Right forelimb (tissue), 1 donor: ENCODE results near the gene MXD3.
"Not testable (repeated sequence)": the region's sequence is repeated elsewhere in the genome, so short reads cannot be mapped to it uniquely, and the experiment has no call there.

Experiments
- DNase-seq: peaks from one replicate; pipeline ENCODE4 v3.0.0-alpha.2; 2018

Gene MXD3

GRCh38 chr5:177311723-177312648 is at the start of gene MXD3:
MXD3 (minus strand) TSS chr5:177311898; CDS start chr5:177311830, 68 bp downstream.
- DNase-seq, result peak; percentile 96

GRCh38 chr5:177360740-177361139 is 49.0 kb upstream of the MXD3 start:
- not testable (repeated sequence) for DNase-seq

GRCh38 chr5:177359860-177360259 is 48.2 kb upstream of the MXD3 start:
- DNase-seq, result no peak

GRCh38 chr5:177359451-177359851 is 47.8 kb upstream of the MXD3 start:
- DNase-seq, result no peak

- no peak for DNase-seq
Observed at GRCh38 chr5:177358370-177358819, 46.7 kb upstream of the MXD3 start.

- DNase-seq, result no peak
Observed at GRCh38 chr5:177357459-177358351, 46.0 kb upstream of the MXD3 start, which contains the start of gene RGS14. RGS14 (plus strand) TSS chr5:177357924; CDS start chr5:177358025, 101 bp downstream.

GRCh38 chr5:177357146-177357458 is 45.4 kb upstream of the MXD3 start:
- DNase-seq, result no peak

GRCh38 chr5:177356746-177357145 is 45.0 kb upstream of the MXD3 start:
- no peak for DNase-seq

GRCh38 chr5:177355868-177356168 is 44.1 kb upstream of the MXD3 start:
- no peak for DNase-seq

GRCh38 chr5:177355162-177355867 is 43.6 kb upstream of the MXD3 start:
- no peak for DNase-seq

- DNase-seq, result no peak
Observed at GRCh38 chr5:177354711-177355110, 43.0 kb upstream of the MXD3 start.

- DNase-seq, result no peak
Observed at GRCh38 chr5:177354256-177354655, 42.6 kb upstream of the MXD3 start.

- no peak for DNase-seq
Observed at GRCh38 chr5:177353093-177353492, 41.4 kb upstream of the MXD3 start.

- DNase-seq, result peak; percentile 95
Observed at GRCh38 chr5:177351392-177352329, 40.0 kb upstream of the MXD3 start, which contains the start of gene LMAN2. LMAN2 (minus strand) TSS chr5:177351668; CDS start chr5:177351647, 21 bp downstream.

- no peak for DNase-seq
Observed at GRCh38 chr5:177350776-177351391, 39.2 kb upstream of the MXD3 start.

GRCh38 chr5:177349762-177350161 is 38.1 kb upstream of the MXD3 start:
- no peak for DNase-seq

GRCh38 chr5:177349362-177349647 is 37.6 kb upstream of the MXD3 start:
- DNase-seq, result no peak

- DNase-seq, result no peak
Observed at GRCh38 chr5:177347699-177348098, 36.0 kb upstream of the MXD3 start.

GRCh38 chr5:177346820-177347219 is 35.1 kb upstream of the MXD3 start:
- no peak for DNase-seq

- no peak for DNase-seq
Observed at GRCh38 chr5:177344891-177345290, 33.2 kb upstream of the MXD3 start.

- no peak for DNase-seq
Observed at GRCh38 chr5:177343777-177344176, 32.1 kb upstream of the MXD3 start.

GRCh38 chr5:177343000-177343399 is 31.3 kb upstream of the MXD3 start:
- DNase-seq, result not testable (repeated sequence)
